NCI-H226 (cell line): ENCODE results near the gene NECAB2.

ENCODE experiments used
- DNase-seq: peaks from one replicate; pipeline ENCODE4 v3.0.0-alpha.2; 2015

Gene NECAB2

DNA sequence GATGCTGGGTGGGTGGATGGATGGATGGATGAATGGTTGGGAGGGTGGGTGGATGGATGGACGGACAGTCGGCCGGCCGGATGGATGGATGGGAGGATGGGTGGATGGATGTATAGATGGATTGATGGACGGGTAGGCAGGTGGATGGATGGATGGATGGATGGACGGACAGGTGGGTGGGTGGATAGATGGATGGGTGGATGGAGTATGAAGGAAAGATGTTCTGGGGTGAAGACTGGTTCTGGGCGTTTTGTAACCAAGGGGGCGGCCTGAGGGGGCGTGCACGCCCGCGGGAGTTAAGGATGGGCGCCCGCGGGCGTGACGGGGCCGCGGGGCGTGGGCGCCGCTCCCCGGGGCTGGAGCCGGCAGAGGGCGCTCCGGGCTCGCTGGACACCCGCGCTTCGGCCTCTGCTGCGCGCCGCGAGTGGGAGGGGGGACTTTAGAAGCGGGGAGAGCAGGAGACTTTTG lies at the start of gene NECAB2:
NECAB2 (plus strand) TSS at position 407 of the 468 bp plus-strand sequence. CDS start 405 bp downstream, outside the sequence.
- peak; percentile 22 for DNase-seq

DNA sequence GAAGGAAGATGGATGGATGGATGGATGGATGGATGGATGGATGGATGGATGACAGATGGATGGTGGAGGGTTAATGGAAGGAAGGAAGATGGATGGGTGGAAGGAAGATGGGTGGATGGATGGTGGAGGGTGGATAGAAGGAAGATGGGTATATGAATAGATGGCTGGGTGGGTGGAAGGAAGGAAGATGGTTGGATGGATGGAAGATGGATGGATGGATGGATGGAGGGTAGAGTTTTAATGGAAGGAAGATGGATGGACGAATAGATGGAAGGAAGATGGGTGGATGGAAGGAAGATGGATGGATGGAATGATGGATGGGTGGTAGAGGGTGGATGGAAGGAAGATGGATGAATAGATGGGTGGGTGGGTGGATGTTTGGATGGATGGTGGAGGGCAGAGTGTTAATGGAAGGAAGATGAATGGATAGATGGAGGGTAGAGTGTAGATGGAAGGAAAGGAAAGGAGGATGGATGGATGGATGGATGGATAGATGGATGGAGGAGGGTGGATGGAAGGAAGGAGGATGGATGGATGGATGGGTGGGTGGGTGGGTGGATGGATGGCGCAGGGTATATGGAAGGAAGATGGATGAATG lies 47.1 kb upstream of the NECAB2 start:
- no peak for DNase-seq

DNA sequence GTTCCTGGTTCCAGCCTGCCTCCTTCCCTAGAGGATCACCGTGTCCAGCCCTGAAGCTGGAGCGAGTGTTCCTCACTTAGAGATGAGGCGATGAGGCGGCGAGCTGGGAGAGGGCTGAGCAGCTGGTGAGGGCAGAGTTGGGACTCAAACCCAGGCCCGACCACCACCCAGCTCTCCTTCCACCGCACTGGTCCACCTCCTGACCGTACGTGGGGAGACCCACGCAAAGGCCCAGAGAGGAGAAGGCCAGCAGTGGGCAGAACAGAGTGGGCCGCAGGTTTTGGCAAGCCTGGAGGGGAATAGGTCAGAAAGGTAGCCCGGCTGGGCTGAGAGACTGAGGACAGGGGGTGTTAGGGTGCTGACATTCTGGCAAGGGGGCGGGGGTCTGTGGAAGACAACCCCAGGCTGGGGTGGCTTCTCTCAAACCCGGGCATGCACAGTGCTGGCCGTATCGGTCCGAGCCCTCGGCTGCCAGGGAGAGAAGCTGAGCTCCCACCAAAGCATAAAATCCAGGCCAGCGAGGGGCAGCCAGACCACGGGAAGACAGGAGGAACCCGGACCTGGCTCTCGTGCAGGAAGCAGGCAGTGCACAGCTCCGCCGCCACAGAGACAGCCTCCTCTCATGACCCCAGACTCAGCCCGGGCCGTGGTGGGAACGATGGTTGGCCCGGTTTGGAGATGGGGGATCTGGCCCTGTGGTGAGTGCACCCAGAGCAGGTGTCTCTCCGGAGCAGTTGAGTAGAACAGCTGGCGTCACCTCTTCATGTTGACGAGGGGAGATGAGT lies 44.3 kb upstream of the NECAB2 start:
- no peak for DNase-seq

DNA sequence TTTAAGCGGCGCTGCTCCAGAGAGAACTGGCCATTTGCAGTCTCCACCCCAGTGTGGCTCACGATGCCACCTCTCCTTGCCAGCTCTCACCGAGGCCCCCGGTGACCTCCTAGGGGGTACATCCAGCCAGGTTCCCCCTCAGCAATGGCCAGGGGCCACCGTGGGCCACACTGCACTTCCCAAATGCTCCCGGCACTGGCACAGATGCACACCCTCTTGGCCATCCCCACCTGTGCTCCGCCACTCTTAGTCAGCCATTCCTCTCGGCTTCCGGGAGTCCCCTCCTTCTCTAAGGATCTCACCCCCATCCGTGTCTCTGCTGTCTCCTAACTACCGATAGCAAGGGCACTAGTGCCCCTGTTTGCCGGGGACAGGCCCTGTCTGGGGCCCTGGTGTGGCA lies 43.4 kb upstream of the NECAB2 start:
- no peak for DNase-seq

DNA sequence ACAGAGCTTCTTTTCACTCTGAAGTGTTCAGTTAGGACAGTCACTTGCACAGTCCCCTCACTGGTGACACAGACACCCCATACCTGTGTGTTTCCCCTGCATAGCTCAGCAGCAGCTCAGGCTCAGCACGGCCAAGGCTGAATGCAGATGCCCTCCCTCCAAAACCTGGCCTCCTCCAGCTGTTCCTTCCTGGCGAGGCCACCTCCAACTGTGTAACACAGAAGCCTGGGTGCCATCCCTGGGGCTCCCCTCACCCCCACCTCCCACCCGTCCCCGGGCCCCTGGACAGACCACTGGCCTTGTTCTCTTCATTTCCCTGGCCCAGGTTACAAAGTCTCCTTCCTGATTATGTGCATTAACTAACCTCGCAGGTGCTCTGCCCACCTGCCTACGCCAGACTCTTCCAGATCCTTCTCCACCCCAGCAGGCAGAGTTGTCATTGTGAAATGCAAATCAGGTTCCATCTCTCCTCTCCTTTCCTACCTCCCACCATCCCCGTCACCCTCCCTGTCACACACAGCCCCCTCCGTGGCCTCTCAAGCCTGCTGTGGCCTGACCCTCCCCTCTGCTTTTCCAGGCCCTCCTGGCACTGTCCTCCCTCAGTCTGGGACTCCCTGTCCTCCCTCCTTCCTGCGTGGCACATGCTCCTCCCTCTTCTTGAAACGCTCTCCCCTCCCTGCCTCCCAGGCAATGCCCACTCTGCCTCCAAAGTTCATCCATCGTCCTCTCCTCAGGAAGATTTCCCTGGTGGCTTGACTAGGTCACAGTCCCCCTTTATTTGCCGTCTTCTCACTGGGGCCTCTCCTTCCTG lies 42.7 kb upstream of the NECAB2 start:
- no peak for DNase-seq

DNA sequence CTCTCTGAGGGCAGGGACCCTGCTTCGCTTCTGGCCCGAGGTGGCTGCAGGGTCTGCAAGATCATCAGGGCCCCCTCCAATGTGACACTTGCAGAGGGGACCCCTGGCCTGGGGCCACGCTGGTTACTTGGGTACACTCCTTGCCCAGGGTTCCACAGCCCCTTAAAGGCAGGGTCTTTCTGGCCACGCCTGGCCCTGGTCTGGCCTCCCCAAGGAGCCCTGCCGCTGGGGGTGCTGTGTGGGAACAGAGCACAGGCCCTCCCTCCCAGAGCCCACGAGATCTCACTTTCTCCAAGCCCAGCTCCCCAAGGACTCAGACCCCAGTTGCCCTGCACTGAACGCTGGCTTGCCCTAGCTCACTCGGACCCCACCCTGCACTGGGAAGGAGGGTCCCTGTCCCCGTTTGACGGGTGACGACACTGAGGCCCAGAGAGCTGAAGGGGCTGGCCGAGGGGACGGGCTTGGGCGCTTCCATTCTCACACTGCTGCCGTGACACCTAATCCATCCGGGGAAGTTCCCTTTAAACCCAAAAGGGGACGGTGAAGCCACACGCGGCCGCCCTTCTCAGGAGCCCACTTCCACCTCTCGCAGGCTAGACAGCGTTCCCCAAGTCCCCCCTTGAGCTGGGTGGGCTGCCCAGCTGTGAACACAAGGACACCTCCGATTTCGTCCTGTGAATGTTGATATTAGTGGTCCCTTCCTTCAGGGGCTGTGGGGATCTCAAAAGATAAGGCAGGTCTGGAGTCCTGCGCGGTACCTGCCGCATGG lies 41.9 kb upstream of the NECAB2 start:
- no peak for DNase-seq

DNA sequence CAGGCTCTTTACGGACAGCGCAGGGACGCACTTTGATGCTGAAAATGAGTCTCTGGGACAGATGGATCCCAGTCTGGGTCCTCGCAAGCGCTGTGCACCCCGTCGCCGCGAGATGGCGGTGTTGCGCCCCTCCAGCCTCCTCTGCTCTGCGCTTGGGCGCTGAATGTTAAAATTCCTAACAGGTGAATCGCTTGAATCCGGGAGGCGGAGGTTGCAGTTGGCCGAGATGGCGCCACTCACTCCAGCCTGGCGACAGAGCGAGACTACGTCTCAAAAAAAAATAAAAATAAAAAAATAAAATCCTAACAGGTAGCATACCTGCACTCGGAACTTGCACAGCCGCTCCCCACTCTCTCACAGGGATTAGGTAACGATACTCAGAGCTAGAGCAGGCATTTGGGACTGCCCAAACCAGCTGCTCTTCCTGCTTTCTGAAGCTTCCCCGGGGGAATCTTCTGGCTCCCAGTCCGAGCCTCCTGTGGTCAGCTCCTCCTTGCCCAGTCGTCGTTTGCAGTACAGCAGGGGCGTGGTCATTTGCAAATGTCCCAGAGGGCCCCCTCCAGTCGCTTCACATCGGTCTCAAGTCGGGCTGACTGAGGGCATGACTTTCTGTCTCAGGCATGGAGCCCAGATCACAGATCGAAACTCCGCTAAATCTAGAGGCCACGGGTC lies 41.2 kb upstream of the NECAB2 start:
- DNase-seq: peak; percentile 75

DNA sequence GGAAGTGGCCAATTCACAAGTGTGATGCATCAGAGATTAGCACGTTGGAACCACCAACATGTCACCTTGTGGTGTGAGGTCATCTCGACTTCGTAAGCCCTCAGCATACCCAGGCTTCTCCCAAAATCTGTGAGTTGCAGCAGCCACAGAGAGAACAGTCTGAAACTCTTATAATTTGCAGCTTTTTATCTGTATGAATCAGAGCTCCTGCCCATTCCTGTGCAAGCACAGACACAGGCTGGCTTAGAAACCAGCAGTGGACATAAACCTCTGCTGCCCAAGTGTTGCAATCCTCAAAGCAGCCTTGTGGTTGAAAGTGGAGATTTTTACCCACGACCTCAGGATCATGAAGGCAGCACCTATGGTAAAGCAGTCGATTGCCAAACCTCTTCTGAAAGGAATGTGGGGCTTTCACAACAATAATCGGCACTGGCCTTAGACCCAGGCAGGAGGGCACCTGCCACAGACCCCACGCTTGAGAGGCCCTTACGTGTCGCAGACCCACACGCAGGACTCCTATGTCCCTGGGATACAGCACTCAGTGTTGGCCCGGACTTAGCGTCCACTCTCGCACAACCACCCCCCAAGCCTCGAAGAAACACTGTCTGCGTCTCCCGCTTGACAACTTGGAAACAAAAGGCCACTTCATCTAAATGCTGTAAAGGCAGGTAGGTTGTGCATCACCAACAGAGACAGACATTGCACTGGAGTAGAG lies 39.5 kb upstream of the NECAB2 start:
- peak; percentile 83 for DNase-seq

DNA sequence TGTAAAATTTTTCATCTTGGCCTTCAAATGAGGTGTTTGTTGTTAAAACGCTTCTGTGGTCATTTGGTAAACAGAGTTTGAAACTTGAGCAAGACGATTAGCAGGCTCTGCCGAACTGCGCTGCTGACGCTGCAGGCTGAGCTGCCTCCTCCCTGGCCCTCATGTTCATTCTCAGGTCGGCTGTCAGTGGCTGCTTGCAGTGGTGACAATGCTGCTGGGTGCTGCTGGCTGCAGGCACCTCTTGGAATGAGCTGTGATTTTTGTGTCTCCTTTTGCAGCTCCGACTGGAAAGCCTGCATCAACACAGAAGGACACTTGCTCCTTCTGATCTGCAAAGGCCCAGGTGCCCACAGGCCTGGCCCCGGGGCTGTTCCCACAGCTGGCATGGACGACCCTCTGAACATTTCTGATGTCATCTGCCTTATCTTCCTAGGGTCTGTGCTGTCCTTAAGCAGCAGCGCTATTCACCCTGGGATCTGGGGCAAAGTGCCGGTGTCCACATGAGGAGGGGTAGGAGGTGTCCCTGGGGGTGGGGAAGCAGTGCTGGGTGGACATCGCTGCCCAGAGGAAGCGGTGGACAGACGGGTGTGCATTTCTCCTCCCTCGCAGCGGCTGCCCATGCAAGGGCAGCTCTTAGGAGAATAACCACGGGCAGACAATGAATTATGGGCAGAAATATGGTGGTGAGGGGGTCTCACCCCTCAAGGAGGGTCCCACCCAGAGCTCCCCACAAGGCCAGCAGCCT lies 38.1 kb upstream of the NECAB2 start:
- no peak for DNase-seq

DNA sequence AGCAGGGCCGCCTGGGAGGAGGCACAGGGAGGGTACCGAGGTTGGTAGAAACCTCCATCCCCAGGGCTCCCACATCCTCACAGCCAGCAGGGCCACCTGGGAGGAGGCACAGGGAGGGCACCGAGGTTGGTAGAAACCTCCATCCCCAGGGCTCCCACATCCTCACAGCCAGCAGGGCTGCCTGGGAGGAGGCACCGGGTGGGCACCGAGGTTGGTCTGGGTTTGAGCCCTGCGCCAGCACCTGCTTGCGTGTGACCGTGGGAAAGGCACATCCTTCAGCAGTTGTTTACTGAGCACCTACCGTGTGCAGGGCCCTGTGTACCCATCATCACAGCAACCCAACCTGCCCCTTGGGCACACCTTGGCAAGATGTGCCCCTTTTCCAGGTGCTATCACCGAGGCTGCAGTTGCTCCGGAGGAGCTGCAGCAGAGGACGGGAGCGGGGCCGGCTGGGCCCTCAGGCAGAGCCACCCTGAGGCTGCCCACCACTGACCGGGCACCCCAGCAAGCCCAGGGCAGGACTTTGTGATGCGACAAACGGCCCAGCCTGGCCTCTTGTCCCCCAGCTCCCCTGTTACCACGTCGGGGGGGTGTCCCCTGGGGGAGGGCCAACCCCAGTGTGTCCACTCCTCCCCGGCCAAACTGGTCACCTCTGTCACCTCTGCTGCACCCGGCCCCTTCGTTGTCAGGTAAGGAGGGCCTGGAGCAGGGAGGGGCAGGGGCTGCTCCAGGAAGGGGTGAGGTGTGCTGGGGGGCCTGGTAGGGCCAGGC lies 37.1 kb upstream of the NECAB2 start:
- DNase-seq: no peak

DNA sequence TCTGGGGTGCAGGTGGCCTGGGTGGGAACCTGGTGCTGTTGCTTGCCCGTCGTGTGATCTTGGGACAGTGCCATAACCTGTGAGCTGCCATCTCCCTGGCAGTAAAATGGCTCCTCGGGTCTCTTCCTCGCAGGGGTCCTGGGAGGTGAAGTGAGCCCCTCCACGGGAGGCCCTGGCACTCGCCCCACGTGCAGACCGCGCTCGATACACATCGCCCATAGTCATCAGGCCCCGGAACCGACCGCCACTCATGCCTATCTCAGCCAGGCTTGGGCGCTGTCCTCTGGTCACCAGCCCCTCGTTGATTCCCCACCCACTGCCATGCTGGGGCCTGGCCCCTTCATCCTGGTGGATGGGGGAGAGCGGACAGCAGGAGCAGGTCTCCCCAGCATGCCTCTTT lies 36.5 kb upstream of the NECAB2 start:
- no peak for DNase-seq

DNA sequence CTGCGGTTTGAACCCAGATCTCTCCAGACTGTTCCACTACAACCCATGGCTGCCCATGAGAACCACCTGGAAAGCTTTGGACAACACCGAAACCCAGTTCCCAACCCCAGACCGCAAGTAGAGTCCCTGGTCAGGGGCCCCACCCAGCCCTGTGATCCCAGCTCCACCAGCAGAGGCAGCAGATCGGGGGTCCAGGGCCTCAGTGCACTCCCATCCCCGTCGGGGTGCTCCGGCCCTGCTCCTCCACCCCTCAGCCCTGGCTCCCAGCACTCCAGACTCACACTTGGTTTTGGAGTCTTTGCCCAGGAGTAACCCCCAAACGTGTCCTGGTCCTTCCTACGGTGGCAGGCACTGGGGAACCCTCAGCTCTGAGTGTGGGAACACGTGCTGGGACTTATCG lies 35.7 kb upstream of the NECAB2 start:
- no peak for DNase-seq

DNA sequence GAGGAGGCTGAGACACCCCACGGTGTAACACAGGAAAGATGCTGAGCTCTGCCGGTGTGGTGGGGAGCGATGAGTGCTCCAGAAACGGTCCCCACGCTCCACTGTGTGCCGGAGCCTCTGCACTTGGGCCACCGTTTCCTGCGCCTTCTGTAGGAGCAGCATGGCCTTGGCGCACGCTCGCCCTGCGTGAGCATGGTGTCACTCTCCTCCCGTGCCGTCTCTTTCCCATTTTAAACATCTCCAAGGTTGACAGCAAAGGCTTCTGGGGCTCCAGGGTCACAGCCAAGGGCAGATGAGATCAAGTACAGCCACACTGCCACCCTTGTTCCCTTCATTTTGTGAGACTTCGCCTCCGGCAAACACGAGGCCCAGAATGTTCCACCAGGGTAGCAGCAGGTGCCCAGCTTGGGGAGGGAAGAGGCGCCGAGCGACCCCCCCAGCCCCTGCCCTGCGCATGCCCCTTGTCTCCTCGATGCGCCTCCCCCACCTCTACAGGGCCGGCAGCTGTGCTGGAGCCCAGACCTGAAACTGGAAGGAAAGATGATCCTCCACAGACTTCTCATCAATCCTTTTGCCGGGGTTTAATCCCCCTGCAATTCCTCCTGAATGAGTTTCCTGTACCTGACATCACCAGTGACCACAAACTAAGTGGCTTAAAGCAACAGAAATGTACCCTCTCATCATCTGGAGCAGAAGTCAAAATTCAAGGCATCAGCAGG lies 34.9 kb upstream of the NECAB2 start:
- DNase-seq: no peak

DNA sequence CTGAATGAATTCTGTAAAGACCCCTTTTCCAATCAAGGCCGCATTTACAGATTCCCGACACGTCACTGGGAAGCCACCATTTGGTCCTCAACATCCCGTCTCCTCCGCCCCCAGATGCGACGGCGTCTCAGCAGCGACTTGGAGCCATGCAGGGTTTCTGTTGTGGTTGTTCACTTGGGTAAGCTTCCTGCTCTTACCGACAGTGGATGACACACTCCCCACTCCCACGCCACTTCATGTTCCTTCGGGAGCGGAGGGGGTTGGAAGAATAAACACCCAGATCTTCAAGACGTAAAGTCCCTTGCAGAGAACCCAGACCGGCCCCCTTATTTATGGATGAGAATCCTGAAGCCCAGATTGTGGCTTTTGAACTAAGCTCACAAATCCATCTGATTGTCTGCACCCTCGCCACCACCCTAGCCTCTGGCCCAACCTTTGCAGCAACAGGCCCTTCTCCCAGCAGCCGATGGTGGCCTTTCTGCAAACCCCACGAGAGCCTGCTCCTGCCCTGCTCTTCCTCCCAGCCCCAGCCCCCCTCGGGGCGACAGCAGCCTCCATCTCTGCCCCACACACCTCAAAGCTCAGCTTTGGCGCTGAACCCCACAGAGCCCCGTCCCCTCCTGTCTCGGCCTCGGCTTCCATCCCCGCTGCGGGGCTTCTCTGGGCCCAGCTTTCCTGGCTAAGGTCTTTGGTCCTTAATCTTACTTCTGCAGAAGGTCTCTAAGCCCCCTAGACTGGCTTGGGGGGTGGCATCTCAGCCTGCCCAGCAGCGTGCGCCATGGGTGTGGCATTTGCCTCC lies 34.0 kb upstream of the NECAB2 start:
- DNase-seq: no peak

DNA sequence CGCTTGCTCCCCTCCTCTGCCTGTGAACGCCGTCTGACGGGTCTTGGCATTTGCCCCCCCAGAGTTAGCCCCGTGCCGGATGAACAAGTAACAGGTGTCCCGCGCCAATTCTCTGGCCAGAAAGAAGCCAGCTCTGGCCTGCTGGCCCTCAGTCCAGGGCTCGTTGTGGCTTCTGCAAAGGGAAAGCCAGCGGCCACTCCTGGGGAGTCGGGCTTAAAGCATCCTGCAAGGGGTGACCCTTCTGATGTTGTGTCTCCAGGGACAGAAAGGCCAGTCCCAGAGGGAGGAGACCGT lies 33.4 kb upstream of the NECAB2 start:
- no peak for DNase-seq

DNA sequence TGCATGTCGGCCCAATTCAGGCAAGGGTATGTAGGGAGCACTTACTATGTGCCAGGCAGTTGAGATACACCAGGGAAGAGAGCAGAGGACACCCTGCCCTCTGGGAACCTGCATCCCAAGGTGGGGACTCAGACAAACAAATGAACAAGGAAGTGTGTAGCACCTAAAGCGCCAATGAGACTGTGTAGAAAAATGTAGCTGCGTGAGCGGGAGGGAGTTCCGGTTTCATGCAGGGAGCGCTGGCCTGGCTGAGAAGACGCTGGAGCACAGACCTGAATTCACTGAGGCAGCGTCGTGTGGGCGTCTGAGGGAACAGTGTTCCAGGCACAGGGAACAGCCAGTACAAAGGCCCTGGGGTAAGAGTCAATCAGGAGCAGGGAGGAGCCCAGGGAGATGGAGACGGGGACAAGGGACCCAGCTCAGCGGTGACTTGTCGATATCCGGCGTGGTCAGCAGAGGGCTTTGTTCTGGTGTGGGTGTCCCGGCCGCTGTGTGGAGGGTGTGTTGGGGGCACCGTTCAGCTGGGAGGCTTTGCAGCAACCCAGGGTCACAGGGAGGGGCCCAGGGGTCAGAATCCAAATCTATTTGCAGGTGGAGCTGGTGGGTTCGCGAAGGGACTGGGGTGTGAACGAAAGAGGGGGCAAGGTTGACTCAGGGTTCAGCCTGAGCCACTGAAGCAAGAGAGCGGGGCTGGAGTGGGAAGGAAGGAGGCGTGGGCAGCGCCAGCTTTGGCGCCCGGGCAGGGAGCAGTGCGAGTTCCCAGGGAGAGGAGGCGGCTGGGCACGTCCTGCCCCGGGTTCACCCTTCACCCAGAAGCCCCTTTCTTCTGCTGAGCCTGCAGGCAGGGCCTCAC lies 32.8 kb upstream of the NECAB2 start:
- no peak for DNase-seq

DNA sequence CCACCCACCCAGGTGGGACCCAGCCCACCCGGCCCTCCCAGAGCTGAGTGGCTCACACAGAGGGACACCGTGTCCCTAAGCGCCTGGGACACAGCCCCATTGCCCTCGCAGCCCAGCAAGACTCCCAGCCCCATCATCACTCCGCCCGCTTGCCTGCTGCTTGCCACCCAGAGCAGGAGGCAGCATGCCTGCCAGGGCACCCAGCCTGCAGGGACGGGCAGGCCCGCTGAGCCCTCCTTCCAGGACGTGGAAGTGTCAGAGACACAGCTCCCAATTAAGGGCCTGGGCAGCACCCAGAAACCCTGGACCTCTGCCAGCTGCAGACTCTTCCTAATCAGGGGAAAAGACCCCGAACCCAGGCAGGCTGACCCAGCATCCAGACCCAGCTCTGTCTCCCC lies 32.2 kb upstream of the NECAB2 start:
- DNase-seq: no peak
